Measurements from ENCODE around the gene NUP153. TPM values are rescaled to one million over a fixed set of nuclear protein-coding genes. Genes with fewer than 3 reads are reported as not detected.

NUP153 gene
- total RNA-seq, 1 donor from 2014 or later: 68.7 TPM

DNA sequence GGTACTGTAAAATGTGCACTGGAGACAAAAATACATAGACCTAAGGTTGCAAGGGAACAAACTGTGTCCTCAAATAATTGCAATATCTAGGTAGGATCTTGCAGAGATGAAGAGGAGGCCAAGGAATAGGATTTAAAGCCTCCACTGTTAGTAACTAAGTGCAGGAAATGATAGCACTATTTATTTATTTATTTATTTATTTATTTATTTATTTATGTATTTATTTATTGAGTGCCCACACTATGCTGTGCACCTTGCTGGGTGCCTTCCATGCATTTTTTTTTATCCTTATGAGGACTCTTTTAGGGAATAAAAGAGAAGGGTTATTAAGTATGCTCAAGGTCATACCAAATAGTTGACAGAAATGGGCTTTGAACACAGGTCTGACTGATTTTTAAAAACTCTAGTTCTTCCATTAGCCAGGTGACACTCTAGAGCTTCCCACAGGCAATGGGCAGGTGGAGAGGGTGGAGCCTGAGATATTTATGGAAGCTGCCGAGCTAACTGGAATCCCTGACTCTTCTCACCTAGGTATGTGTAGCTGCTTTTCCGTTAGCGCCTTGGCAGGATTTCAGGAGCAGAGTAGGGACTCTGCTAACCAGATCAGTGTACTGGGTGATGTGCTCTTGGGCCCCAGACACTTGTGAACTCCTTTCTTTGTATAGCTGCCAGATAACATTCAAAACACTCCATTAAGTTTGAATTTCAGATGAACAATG, 12.8 kb upstream of the NUP153 start:
- Histone ChIP-seq H3K4me3 (no peak overlapping the region), H3K9ac (no peak overlapping the region), H3K4me1 (no peaks in the 10 kb centered on the region), H3K27me3 (no peaks in the 10 kb centered on the region), H3K9me3 (ENCODE audit: low read depth) (no peaks in the 10 kb centered on the region), H3K4me2 (no peak overlapping the region), H3F3A (ENCODE audit: low read depth) (no peaks in the 10 kb centered on the region), H3K27ac (no peak overlapping the region), H3K79me2 (ENCODE audit: low read depth) (no peaks in the 10 kb centered on the region), H3K36me3 (no peaks in the 10 kb centered on the region), H4K20me1 (ENCODE audit: low read depth) (no peaks in the 10 kb centered on the region), H2AFZ (replicated peaks) (no peak overlapping the region)
- H3K9me3 Mint-ChIP-seq: no peaks in the 10 kb centered on the region
- H3K27me3 Mint-ChIP-seq (ENCODE audit: insufficient read depth, low read depth): no peaks in the 10 kb centered on the region
- H3K27ac Mint-ChIP-seq: no peak overlapping the region
- TF ChIP-seq EZH2phosphoT487 (IDR thresholded peaks at IDR 0.05) (no peak), EZH2 (IDR thresholded peaks at IDR 0.05) (no peak)
- TF ChIP-seq, protein P1, sequence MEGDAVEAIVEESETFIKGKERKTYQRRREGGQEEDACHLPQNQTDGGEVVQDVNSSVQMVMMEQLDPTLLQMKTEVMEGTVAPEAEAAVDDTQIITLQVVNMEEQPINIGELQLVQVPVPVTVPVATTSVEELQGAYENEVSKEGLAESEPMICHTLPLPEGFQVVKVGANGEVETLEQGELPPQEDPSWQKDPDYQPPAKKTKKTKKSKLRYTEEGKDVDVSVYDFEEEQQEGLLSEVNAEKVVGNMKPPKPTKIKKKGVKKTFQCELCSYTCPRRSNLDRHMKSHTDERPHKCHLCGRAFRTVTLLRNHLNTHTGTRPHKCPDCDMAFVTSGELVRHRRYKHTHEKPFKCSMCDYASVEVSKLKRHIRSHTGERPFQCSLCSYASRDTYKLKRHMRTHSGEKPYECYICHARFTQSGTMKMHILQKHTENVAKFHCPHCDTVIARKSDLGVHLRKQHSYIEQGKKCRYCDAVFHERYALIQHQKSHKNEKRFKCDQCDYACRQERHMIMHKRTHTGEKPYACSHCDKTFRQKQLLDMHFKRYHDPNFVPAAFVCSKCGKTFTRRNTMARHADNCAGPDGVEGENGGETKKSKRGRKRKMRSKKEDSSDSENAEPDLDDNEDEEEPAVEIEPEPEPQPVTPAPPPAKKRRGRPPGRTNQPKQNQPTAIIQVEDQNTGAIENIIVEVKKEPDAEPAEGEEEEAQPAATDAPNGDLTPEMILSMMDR (IDR thresholded peaks at IDR 0.05): no peak
- H3K4me1 Mint-ChIP-seq: peaks cover 3% of the 10 kb centered on the region
- H3K36me3 Mint-ChIP-seq: no peaks in the 10 kb centered on the region
- H3K4me3 Mint-ChIP-seq: no peak overlapping the region
- DNase-seq (ENCODE audit: low spot score): no peak

DNA sequence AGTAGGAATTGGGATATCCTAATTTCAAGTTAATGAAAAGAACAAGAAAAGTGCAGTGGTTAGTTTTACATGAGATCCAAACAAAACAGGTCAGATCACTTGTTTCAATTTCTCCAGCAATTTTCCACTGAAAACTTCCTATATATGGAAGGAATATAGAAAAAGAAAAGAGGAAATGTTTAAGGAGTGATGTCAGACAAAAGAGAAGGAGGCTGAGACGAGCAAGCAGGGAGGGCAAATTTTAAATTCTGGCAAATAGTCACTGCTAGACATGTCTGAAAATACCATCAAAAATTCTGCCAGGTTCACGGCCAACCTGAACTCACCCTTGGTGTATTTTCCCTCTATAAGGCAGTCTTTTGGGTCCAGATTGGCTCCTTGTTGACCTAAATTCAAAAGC, 9.5 kb upstream of the NUP153 start:
- DNase-seq (ENCODE audit: low spot score): no peak
- Mint-ChIP-seq H3K9me3 (no peaks in the 10 kb centered on the region), H3K36me3 (no peaks in the 10 kb centered on the region), H3K27ac (no peak overlapping the region), H3K4me3 (no peak overlapping the region), H3K4me1 (peaks cover 8% of the 10 kb centered on the region), H3K27me3 (ENCODE audit: insufficient read depth, low read depth) (no peaks in the 10 kb centered on the region)
- H3F3A ChIP-seq (ENCODE audit: low read depth): no peaks in the 10 kb centered on the region
- H3K9ac ChIP-seq: no peak overlapping the region
- no peak overlapping the region for H3K4me3 ChIP-seq
- H3K27me3 ChIP-seq: no peaks in the 10 kb centered on the region
- H3K9me3 ChIP-seq (ENCODE audit: low read depth): no peaks in the 10 kb centered on the region
- no peak overlapping the region for H3K4me2 ChIP-seq
- H3K27ac ChIP-seq: no peak overlapping the region
- H3K79me2 ChIP-seq (ENCODE audit: low read depth): no peaks in the 10 kb centered on the region
- TF ChIP-seq EZH2phosphoT487 (IDR thresholded peaks at IDR 0.05) (no peak), EZH2 (IDR thresholded peaks at IDR 0.05) (no peak)
- TF ChIP-seq, protein P1 (IDR thresholded peaks at IDR 0.05): no peak
- H2AFZ ChIP-seq (replicated peaks): no peak overlapping the region
- H3K4me1 ChIP-seq: peaks cover 6% of the 10 kb centered on the region
- H3K36me3 ChIP-seq: no peaks in the 10 kb centered on the region
- no peaks in the 10 kb centered on the region for H4K20me1 ChIP-seq (ENCODE audit: low read depth)

DNA sequence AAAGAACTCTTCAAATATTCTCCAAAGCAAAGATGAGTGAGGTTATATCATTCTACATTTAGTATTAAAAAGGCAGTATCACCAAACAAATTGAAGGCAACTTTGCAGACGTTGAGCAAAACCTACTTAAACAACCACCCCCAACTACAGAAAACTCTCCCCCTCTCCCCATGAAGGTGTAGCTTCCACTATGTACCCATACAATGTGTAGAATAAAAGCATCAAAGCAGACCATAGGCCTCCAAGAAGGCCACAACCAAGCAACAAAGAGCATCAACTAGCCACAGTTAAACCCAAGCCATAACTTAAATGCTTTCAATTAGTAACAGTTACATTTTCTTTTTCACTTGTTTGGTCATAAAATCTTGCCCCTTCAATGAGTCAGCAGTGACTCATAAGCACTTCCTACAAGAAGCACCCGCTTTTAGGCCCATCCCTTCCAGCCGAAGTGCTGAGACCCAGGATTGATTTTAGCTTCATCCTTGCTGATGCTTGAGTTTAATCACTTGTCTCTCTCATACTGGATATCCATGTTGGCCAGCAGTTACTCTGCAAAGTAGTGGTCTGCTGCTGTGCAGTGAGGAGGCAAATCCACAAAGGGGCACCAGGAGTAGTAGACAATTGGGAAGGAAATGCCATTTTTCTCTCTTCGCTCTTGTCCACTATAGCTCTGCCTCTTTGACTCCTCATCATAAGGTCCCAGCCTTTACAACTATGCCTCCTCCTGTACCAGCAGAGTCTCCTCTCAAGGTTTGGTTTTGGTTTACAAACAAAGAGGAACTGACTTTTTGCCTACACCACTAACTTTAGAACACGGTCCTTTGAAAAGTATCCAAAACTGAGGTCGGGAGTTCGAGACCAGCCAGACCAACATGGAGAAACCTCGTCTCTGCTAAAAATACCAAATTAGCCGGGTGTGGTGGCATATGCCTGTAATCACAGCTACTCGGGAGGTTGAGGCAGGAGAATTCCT, 8.4 kb upstream of the NUP153 start:
- Mint-ChIP-seq H3K27ac (no peak overlapping the region), H3K36me3 (no peaks in the 10 kb centered on the region), H3K27me3 (ENCODE audit: insufficient read depth, low read depth) (no peaks in the 10 kb centered on the region), H3K9me3 (no peaks in the 10 kb centered on the region), H3K4me1 (peaks cover 8% of the 10 kb centered on the region), H3K4me3 (no peak overlapping the region)
- no peaks in the 10 kb centered on the region for H3K9me3 ChIP-seq (ENCODE audit: low read depth)
- no peak overlapping the region for H3K4me2 ChIP-seq
- no peaks in the 10 kb centered on the region for H3K36me3 ChIP-seq
- H3K9ac ChIP-seq: no peak overlapping the region
- no peaks in the 10 kb centered on the region for H4K20me1 ChIP-seq (ENCODE audit: low read depth)
- no peak overlapping the region for H3K4me3 ChIP-seq
- H2AFZ ChIP-seq (replicated peaks): peak overlapping the region; percentile 57
- H3F3A ChIP-seq (ENCODE audit: low read depth): no peaks in the 10 kb centered on the region
- no peak overlapping the region for H3K27ac ChIP-seq
- H3K27me3 ChIP-seq: no peaks in the 10 kb centered on the region
- TF ChIP-seq EZH2 (IDR thresholded peaks at IDR 0.05): no peak
- TF ChIP-seq EZH2phosphoT487 (IDR thresholded peaks at IDR 0.05): no peak
- TF ChIP-seq, protein P1 (IDR thresholded peaks at IDR 0.05): no peak
- H3K4me1 ChIP-seq: peaks cover 6% of the 10 kb centered on the region
- no peaks in the 10 kb centered on the region for H3K79me2 ChIP-seq (ENCODE audit: low read depth)
- no peak for DNase-seq (ENCODE audit: low spot score)

Data from neural progenitor cell (in vitro differentiated cells).